ENCODE measurements around the gene BRK1. TPM values are rescaled to one million over a fixed set of nuclear protein-coding genes. Genes with fewer than 3 reads are reported as not detected.

BRK1 gene
- total and polyA plus RNA-seq, 9 of the 15 experiments (the other 6 are each of a cell fraction or from before 2014, with no cell fraction given): 105 to 634 (median 250) TPM

GRCh38 chr3:10115326-10116137 is at the start of gene BRK1 (continued):
- peak; percentile 34 for TF ChIP-seq GTF2B (IDR thresholded peaks at IDR 0.05; ENCODE audit: extremely low read depth, insufficient read length)
- TF ChIP-seq ZNF124 (CRISPR knock-in tag; IDR thresholded peaks at IDR 0.05): no peak
- TF ChIP-seq ZNF232 (CRISPR knock-in tag; IDR thresholded peaks at IDR 0.05): 0 out of 2 replicates have a peak, but pooled peaks have one; percentile 29
- TF ChIP-seq JUN (IDR thresholded peaks at IDR 0.05; ENCODE audit: borderline replicate concordance, low read depth, low read length): 0 out of 2 replicates have a peak, but pooled peaks have one; percentile 19
- no peak; the same call in 1 of the 2 replicates for TF ChIP-seq JUN (CRISPR knock-in tag; IDR thresholded peaks at IDR 0.05; ENCODE audit: borderline replicate concordance)
- no peak for TF ChIP-seq SNIP1 (IDR thresholded peaks at IDR 0.05; ENCODE audit: low read depth)
- TF ChIP-seq CEBPB (tag; IDR thresholded peaks at IDR 0.05): no peak
- TF ChIP-seq E4F1 (CRISPR knock-in tag; IDR thresholded peaks at IDR 0.05; ENCODE audit: borderline replicate concordance): no peak
- 0 out of 2 replicates have a peak, but pooled peaks have one; percentile 3 for TF ChIP-seq MTF1 (CRISPR knock-in tag; IDR thresholded peaks at IDR 0.05; ENCODE audit: borderline replicate concordance)
- TF ChIP-seq ZNF77 (CRISPR knock-in tag; IDR thresholded peaks at IDR 0.05): no peak
- TF ChIP-seq, protein P1, sequence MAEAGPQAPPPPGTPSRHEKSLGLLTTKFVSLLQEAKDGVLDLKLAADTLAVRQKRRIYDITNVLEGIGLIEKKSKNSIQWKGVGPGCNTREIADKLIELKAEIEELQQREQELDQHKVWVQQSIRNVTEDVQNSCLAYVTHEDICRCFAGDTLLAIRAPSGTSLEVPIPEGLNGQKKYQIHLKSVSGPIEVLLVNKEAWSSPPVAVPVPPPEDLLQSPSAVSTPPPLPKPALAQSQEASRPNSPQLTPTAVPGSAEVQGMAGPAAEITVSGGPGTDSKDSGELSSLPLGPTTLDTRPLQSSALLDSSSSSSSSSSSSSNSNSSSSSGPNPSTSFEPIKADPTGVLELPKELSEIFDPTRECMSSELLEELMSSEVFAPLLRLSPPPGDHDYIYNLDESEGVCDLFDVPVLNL (CRISPR knock-in tag; IDR thresholded peaks at IDR 0.05; ENCODE audit: low read depth): no peak
- TF ChIP-seq, protein P2, sequence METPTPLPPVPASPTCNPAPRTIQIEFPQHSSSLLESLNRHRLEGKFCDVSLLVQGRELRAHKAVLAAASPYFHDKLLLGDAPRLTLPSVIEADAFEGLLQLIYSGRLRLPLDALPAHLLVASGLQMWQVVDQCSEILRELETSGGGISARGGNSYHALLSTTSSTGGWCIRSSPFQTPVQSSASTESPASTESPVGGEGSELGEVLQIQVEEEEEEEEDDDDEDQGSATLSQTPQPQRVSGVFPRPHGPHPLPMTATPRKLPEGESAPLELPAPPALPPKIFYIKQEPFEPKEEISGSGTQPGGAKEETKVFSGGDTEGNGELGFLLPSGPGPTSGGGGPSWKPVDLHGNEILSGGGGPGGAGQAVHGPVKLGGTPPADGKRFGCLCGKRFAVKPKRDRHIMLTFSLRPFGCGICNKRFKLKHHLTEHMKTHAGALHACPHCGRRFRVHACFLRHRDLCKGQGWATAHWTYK (CRISPR knock-in tag; IDR thresholded peaks at IDR 0.05): 0 out of 2 replicates have a peak, but pooled peaks have one; percentile 39
- no peak for TF ChIP-seq ZZZ3 (IDR thresholded peaks at IDR 0.05)
- TF ChIP-seq POLR2B (IDR thresholded peaks at IDR 0.05; ENCODE audit: low read depth, partially characterized antibody): peak; percentile 97
- TF ChIP-seq ZBTB7A (IDR thresholded peaks at IDR 0.05; ENCODE audit: borderline replicate concordance, control insufficient read depth, low read depth, low read length): peak; percentile 58; the same call in 1 of the 2 replicates
- no peak for TF ChIP-seq HMG20B (CRISPR knock-in tag; IDR thresholded peaks at IDR 0.05)
- peak; percentile 37; the same call in 1 of the 2 replicates for TF ChIP-seq ZNF121 (CRISPR knock-in tag; conservative IDR thresholded peaks at IDR 0.05)

Data from K562 (cell line).